Measurements from ENCODE around the gene ABLIM2. TPM values are rescaled to one million over a fixed set of nuclear protein-coding genes. Genes with fewer than 3 reads are reported as not detected.

The ABLIM2 gene
- total and polyA plus RNA-seq, 10 of the 15 experiments (the other 5 are each of a cell fraction or from before 2014, with no cell fraction given): 0.03 to 0.15 (median 0.05) TPM; not detected in 7

DNA sequence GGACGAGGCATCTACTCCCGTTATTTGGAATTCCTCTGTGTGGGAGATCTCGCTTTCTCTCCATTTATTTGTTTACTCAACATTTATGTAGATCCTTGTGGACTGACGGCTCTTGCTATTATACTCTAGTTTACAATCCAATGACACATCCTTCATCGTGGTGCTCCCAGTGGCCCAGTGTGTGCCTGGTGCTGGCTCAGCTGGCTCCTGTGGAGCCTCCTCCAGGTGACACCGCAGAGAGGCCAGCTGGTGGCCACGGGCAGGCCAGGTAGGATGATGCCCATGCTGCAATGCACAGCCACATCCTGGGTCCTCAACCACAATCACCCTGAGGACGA lies 134.9 kb downstream of the ABLIM2 start (continued):
- TF ChIP-seq, protein P1, sequence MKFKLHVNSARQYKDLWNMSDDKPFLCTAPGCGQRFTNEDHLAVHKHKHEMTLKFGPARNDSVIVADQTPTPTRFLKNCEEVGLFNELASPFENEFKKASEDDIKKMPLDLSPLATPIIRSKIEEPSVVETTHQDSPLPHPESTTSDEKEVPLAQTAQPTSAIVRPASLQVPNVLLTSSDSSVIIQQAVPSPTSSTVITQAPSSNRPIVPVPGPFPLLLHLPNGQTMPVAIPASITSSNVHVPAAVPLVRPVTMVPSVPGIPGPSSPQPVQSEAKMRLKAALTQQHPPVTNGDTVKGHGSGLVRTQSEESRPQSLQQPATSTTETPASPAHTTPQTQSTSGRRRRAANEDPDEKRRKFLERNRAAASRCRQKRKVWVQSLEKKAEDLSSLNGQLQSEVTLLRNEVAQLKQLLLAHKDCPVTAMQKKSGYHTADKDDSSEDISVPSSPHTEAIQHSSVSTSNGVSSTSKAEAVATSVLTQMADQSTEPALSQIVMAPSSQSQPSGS (IDR thresholded peaks at IDR 0.05; ENCODE audit: low read length): no peak
- no peak for TF ChIP-seq GABPA (IDR thresholded peaks at IDR 0.05; ENCODE audit: low read depth)

DNA sequence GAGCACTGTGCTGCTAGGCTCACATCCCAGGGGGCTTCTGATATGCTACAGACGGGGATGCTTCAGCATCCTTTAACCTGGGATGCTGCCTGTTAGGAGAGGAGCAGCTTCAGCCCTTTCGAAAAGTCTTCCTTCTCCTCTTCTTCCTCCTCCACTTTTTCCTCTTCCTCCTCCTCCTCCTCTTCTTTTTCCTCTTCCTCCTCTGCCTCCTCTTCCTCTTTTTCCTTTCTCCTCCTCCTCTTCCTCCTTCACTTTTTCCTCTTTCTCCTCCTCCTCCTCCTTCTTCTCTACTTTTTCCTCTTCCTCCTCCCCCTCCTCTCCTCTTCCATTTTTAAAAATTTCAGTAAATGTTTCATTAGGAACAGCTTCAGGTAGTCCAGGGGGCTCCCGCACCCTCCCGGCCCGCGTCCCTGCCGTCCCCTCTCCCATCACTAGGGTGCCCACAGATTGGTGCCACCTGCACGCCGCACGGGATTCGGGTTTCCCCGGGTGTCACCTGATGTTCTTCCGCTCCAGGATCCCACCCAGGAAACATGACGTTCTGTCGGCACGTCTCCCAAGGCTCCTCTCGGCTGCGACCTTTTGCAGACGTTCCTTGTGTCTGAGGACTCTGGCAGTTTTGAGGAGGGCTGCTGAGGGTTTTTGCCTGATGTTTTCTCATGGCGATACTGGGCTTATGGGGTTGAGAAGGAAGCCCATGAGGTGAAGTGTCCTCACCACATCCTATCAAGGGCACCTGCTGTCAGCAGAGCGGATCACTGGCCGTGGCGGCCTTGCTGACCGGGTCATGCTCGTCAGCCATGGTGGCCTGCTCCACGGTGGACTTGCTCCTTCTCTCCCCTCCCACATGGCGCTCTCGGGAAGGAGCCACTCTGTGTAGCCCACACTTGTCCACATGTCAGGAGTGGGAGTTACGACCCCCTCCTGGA lies 135.6 kb downstream of the ABLIM2 start:
- ChIA-PET POLR2A (no interaction called here), SMC1A (ENCODE audit: uncharacterized antibody, unreplicated experiment) (no interaction called here), RAD21 (ENCODE audit: unreplicated experiment) (no interaction called here), CTCF (no interaction called here)
- no peak overlapping the region for H2AFZ ChIP-seq (ENCODE audit: control insufficient read depth, low read depth, low read length)
- ATAC-seq (no peak), DNase-seq (ENCODE audit: low read depth, low spot score) (no peak), FAIRE-seq (no peak)
- no peak overlapping the region for H3K9ac ChIP-seq (ENCODE audit: control insufficient read depth, insufficient read depth, low read length)
- H3K27me3 ChIP-seq (replicated peaks in 1 of 2; ENCODE audit: control insufficient read depth in 2 of 2, insufficient read depth in 2 of 2, low read length in 1 of 2): no peaks in the 10 kb centered on the region
- no peak overlapping the region for H3K4me3 ChIP-seq
- no peak overlapping the region for H3K4me2 ChIP-seq (ENCODE audit: control insufficient read depth, insufficient read depth)
- in situ Hi-C loops (cut with MboI): no loop called here
- H3K9me3 ChIP-seq (replicated peaks; ENCODE audit: control insufficient read depth, insufficient read depth, low read length): no peaks in the 10 kb centered on the region
- intact Hi-C loops (cut with micrococcal nuclease; ENCODE audit: unreplicated experiment): no loop called here
- no peaks in the 10 kb centered on the region for H3K4me1 ChIP-seq (ENCODE audit: control insufficient read depth, insufficient read depth, low read length)
- no TSS peak for BruUV-seq (replicated peaks)
- H3K79me2 ChIP-seq (ENCODE audit: control insufficient read depth, insufficient read depth, low read length): no peaks in the 10 kb centered on the region
- 53% methylated on average over 29 of the region's 29 CpGs for WGBS (ENCODE audit: insufficient coverage, insufficient replicate concordance, low lambda C conversion rate, missing lambda C conversion rate)
- no peaks in the 10 kb centered on the region for H3K36me3 ChIP-seq (ENCODE audit: control insufficient read depth in 2 of 2, insufficient read depth in 2 of 2, low read length in 1 of 2)
- no peak overlapping the region for H3K27ac ChIP-seq (ENCODE audit: control insufficient read depth, insufficient read depth)
- H4K20me1 ChIP-seq (ENCODE audit: control insufficient read depth, insufficient read depth): no peaks in the 10 kb centered on the region
- no peak for TF ChIP-seq YY1 (IDR thresholded peaks at IDR 0.05; ENCODE audit: low read depth, low read length)
- no peak for TF ChIP-seq MYC (IDR thresholded peaks at IDR 0.05; ENCODE audit: insufficient read depth, insufficient read length, insufficient replicate concordance, low read length, severe bottlenecking)
- no peak for TF ChIP-seq MTA3 (IDR thresholded peaks at IDR 0.05; ENCODE audit: borderline replicate concordance, low read length)
- no peak for TF ChIP-seq RAD51 (IDR thresholded peaks at IDR 0.05)
- TF ChIP-seq, protein P2, sequence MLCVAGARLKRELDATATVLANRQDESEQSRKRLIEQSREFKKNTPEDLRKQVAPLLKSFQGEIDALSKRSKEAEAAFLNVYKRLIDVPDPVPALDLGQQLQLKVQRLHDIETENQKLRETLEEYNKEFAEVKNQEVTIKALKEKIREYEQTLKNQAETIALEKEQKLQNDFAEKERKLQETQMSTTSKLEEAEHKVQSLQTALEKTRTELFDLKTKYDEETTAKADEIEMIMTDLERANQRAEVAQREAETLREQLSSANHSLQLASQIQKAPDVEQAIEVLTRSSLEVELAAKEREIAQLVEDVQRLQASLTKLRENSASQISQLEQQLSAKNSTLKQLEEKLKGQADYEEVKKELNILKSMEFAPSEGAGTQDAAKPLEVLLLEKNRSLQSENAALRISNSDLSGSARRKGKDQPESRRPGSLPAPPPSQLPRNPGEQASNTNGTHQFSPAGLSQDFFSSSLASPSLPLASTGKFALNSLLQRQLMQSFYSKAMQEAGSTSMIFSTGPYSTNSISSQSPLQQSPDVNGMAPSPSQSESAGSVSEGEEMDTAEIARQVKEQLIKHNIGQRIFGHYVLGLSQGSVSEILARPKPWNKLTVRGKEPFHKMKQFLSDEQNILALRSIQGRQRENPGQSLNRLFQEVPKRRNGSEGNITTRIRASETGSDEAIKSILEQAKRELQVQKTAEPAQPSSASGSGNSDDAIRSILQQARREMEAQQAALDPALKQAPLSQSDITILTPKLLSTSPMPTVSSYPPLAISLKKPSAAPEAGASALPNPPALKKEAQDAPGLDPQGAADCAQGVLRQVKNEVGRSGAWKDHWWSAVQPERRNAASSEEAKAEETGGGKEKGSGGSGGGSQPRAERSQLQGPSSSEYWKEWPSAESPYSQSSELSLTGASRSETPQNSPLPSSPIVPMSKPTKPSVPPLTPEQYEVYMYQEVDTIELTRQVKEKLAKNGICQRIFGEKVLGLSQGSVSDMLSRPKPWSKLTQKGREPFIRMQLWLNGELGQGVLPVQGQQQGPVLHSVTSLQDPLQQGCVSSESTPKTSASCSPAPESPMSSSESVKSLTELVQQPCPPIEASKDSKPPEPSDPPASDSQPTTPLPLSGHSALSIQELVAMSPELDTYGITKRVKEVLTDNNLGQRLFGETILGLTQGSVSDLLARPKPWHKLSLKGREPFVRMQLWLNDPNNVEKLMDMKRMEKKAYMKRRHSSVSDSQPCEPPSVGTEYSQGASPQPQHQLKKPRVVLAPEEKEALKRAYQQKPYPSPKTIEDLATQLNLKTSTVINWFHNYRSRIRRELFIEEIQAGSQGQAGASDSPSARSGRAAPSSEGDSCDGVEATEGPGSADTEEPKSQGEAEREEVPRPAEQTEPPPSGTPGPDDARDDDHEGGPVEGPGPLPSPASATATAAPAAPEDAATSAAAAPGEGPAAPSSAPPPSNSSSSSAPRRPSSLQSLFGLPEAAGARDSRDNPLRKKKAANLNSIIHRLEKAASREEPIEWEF (IDR thresholded peaks at IDR 0.05; ENCODE audit: insufficient replicate concordance, low read depth, low read length): no peak
- TF ChIP-seq FOS (IDR thresholded peaks at IDR 0.05; ENCODE audit: borderline replicate concordance, extremely low read depth, insufficient read length): no peak
- no peak for TF ChIP-seq KLF5 (IDR thresholded peaks at IDR 0.05; ENCODE audit: partially characterized antibody)
- no peak for TF ChIP-seq CHD1 (IDR thresholded peaks at IDR 0.05; ENCODE audit: low read depth, low read length)
- TF ChIP-seq, protein P3, sequence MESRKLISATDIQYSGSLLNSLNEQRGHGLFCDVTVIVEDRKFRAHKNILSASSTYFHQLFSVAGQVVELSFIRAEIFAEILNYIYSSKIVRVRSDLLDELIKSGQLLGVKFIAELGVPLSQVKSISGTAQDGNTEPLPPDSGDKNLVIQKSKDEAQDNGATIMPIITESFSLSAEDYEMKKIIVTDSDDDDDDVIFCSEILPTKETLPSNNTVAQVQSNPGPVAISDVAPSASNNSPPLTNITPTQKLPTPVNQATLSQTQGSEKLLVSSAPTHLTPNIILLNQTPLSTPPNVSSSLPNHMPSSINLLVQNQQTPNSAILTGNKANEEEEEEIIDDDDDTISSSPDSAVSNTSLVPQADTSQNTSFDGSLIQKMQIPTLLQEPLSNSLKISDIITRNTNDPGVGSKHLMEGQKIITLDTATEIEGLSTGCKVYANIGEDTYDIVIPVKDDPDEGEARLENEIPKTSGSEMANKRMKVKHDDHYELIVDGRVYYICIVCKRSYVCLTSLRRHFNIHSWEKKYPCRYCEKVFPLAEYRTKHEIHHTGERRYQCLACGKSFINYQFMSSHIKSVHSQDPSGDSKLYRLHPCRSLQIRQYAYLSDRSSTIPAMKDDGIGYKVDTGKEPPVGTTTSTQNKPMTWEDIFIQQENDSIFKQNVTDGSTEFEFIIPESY (IDR thresholded peaks at IDR 0.05): no peak
- TF ChIP-seq, protein P4, sequence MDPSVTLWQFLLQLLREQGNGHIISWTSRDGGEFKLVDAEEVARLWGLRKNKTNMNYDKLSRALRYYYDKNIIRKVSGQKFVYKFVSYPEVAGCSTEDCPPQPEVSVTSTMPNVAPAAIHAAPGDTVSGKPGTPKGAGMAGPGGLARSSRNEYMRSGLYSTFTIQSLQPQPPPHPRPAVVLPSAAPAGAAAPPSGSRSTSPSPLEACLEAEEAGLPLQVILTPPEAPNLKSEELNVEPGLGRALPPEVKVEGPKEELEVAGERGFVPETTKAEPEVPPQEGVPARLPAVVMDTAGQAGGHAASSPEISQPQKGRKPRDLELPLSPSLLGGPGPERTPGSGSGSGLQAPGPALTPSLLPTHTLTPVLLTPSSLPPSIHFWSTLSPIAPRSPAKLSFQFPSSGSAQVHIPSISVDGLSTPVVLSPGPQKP (IDR thresholded peaks at IDR 0.05; ENCODE audit: low read depth, low read length): no peak
